Endothelial cell of umbilical vein (primary cell): ENCODE results near the gene MED12L.

ENCODE experiments used
- EZH2 ChIP-seq: IDR thresholded peaks from 2 replicates; pipeline ENCODE4 v1.6.1; 2012; ENCODE audit warnings: borderline replicate concordance, low read depth, mild to moderate bottlenecking, moderate library complexity, low read length, inconsistent platforms; ENCODE audit not compliant: severe bottlenecking
- JUN ChIP-seq: IDR thresholded peaks from 2 replicates; pipeline ENCODE4 v1.6.1; 2011; ENCODE audit warnings: borderline replicate concordance, low read depth; ENCODE audit not compliant: insufficient read length, insufficient read depth
- POLR2A ChIP-seq: IDR thresholded peaks from 2 replicates; pipeline ENCODE4 v1.6.1; 2012; ENCODE audit warnings: low read depth, mild to moderate bottlenecking, control low read depth, low read length
- TF ChIP-seq, protein P1 (sequence below), 2 donors: IDR thresholded peaks; 1 replicate in 1 of 2; 2 replicates in 1 of 2; pipeline ENCODE4 v1.5.1; 2011; ENCODE audit warnings: low read length in 2 of 2, mild to moderate bottlenecking in 2 of 2, moderate library complexity in 2 of 2, control low read depth in 1 of 2, inconsistent platforms in 1 of 2, low read depth in 1 of 2; ENCODE audit not compliant: insufficient read depth in 1 of 2; ENCODE audit errors: extremely low read depth in 1 of 2
- TF ChIP-seq, protein P2 (sequence below): IDR thresholded peaks from 2 replicates; pipeline ENCODE4 v1.6.1; 2011; ENCODE audit not compliant: insufficient read depth, insufficient read length

DNA sequence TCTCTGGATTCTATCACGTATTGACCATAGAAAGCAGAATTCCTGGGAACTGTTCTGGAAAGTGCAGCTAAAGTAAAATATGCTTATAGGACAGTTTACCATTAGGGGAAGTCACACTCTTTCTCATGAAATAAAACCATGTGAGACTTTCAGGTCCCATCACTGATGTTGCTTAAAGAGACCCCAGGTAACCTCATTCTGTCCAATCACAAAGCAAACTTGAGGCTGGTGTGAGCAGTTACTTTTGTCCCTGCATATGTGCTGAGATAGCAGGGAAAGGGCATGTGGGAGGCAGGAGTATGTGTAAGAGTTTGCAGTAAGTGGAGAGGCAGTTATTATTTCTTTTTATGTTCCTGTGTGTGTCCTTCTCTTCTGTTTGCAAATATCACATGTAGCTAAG is 215.1 kb downstream of the MED12L start:
- TF ChIP-seq, protein P1, sequence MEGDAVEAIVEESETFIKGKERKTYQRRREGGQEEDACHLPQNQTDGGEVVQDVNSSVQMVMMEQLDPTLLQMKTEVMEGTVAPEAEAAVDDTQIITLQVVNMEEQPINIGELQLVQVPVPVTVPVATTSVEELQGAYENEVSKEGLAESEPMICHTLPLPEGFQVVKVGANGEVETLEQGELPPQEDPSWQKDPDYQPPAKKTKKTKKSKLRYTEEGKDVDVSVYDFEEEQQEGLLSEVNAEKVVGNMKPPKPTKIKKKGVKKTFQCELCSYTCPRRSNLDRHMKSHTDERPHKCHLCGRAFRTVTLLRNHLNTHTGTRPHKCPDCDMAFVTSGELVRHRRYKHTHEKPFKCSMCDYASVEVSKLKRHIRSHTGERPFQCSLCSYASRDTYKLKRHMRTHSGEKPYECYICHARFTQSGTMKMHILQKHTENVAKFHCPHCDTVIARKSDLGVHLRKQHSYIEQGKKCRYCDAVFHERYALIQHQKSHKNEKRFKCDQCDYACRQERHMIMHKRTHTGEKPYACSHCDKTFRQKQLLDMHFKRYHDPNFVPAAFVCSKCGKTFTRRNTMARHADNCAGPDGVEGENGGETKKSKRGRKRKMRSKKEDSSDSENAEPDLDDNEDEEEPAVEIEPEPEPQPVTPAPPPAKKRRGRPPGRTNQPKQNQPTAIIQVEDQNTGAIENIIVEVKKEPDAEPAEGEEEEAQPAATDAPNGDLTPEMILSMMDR (IDR thresholded peaks at IDR 0.05; ENCODE audit: extremely low read depth in 1 of 2, insufficient read depth in 1 of 2, low read depth in 1 of 2, low read length in 2 of 2) = no peak
- TF ChIP-seq POLR2A = no peak
- TF ChIP-seq, protein P2, sequence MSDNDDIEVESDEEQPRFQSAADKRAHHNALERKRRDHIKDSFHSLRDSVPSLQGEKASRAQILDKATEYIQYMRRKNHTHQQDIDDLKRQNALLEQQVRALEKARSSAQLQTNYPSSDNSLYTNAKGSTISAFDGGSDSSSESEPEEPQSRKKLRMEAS = no peak
- TF ChIP-seq EZH2 = no peak
- TF ChIP-seq JUN = no peak
